ENCODE results near the gene MFAP3. TPM values are rescaled to one million over a fixed set of nuclear protein-coding genes. Genes with fewer than 3 reads are reported as not detected.

The MFAP3 gene
- total RNA-seq, 1 donor from 2014 or later: 42.5 TPM

GRCh38 chr5:154000703-154001102, 38.1 kb upstream of the MFAP3 start:
- no peak for TF ChIP-seq CTCF (IDR thresholded peaks at IDR 0.05; ENCODE audit: unreplicated experiment)

GRCh38 chr5:154002093-154002492, 36.7 kb upstream of the MFAP3 start:
- no peak for DNase-seq (ENCODE audit: low spot score, unreplicated experiment)
- TF ChIP-seq CTCF (IDR thresholded peaks at IDR 0.05; ENCODE audit: unreplicated experiment): no peak
- Mint-ChIP-seq H3K27ac (no peak overlapping the region), H3K4me3 (ENCODE audit: low read depth) (no peak overlapping the region), H3K4me1 (ENCODE audit: low read depth) (no peaks in the 10 kb centered on the region), H3K9me3 (ENCODE audit: low read depth) (peaks cover 4% of the 10 kb centered on the region), H3K36me3 (ENCODE audit: insufficient read depth) (peaks cover 12% of the 10 kb centered on the region), H3K27me3 (no peaks in the 10 kb centered on the region)

More at GRCh38 chr5:154000703-154001102, 38.1 kb upstream of the MFAP3 start:
- Mint-ChIP-seq H3K4me1 (ENCODE audit: low read depth) (no peaks in the 10 kb centered on the region), H3K27ac (no peak overlapping the region), H3K9me3 (ENCODE audit: low read depth) (peaks cover 4% of the 10 kb centered on the region), H3K36me3 (ENCODE audit: insufficient read depth) (peaks cover 16% of the 10 kb centered on the region), H3K4me3 (ENCODE audit: low read depth) (no peak overlapping the region), H3K27me3 (no peaks in the 10 kb centered on the region)
- no peak for DNase-seq (ENCODE audit: low spot score, unreplicated experiment)

- no peak overlapping the region for H3K27ac Mint-ChIP-seq
Measured at GRCh38 chr5:154002511-154003020, 36.2 kb upstream of the MFAP3 start.

GRCh38 chr5:154005648-154006047, 33.1 kb upstream of the MFAP3 start:
- H3K27ac Mint-ChIP-seq: no peak overlapping the region
- H3K27me3 Mint-ChIP-seq: no peaks in the 10 kb centered on the region
- no peaks in the 10 kb centered on the region for H3K36me3 Mint-ChIP-seq (ENCODE audit: insufficient read depth)
- no peak overlapping the region for H3K4me3 Mint-ChIP-seq (ENCODE audit: low read depth)
- DNase-seq (ENCODE audit: low spot score, unreplicated experiment): no peak
- H3K9me3 Mint-ChIP-seq (ENCODE audit: low read depth): no peaks in the 10 kb centered on the region
- no peak for TF ChIP-seq CTCF (IDR thresholded peaks at IDR 0.05; ENCODE audit: unreplicated experiment)
- H3K4me1 Mint-ChIP-seq (ENCODE audit: low read depth): peaks cover 2% of the 10 kb centered on the region

More at GRCh38 chr5:154002511-154003020, 36.2 kb upstream of the MFAP3 start:
- Mint-ChIP-seq H3K9me3 (ENCODE audit: low read depth) (peaks cover 4% of the 10 kb centered on the region), H3K27me3 (no peaks in the 10 kb centered on the region), H3K4me3 (ENCODE audit: low read depth) (no peak overlapping the region), H3K4me1 (ENCODE audit: low read depth) (no peaks in the 10 kb centered on the region), H3K36me3 (ENCODE audit: insufficient read depth) (peaks cover 8% of the 10 kb centered on the region)
- no peak for DNase-seq (ENCODE audit: low spot score, unreplicated experiment)
- TF ChIP-seq CTCF (IDR thresholded peaks at IDR 0.05; ENCODE audit: unreplicated experiment): no peak

- no peaks in the 10 kb centered on the region for H3K9me3 Mint-ChIP-seq (ENCODE audit: low read depth)
- DNase-seq (ENCODE audit: low spot score, unreplicated experiment): no peak
- H3K36me3 Mint-ChIP-seq (ENCODE audit: insufficient read depth): peaks cover 11% of the 10 kb centered on the region
Measured at GRCh38 chr5:154010660-154011059, 28.1 kb upstream of the MFAP3 start.

More at GRCh38 chr5:154010660-154011059, 28.1 kb upstream of the MFAP3 start:
- Mint-ChIP-seq H3K27me3 (no peaks in the 10 kb centered on the region), H3K4me3 (ENCODE audit: low read depth) (no peak overlapping the region), H3K4me1 (ENCODE audit: low read depth) (peaks cover 2% of the 10 kb centered on the region), H3K27ac (no peak overlapping the region)
- TF ChIP-seq CTCF (IDR thresholded peaks at IDR 0.05; ENCODE audit: unreplicated experiment): no peak

Data from progenitor cell of endocrine pancreas (in vitro differentiated cells).